ENCODE data around the gene SULT1A3.
"Not testable (repeated sequence)": the region's sequence is repeated elsewhere in the genome, so short reads cannot be mapped to it uniquely, and the experiment has no call there.

SULT1A3 gene

GRCh38 chr16:30199049-30199448 lies at the start of gene SULT1A3:
TSS of gene SULT1A3 (plus strand) at chr16:30199255. CDS start at chr16:30200729, 1,474 bp downstream.
- DNase-seq: not testable (repeated sequence)

- DNase-seq: no peak
Observed at GRCh38 chr16:30151091-30151490, 48.0 kb upstream of the SULT1A3 start.

GRCh38 chr16:30152517-30152916 lies 46.5 kb upstream of the SULT1A3 start:
- DNase-seq: no peak

GRCh38 chr16:30155188-30155587 lies 43.9 kb upstream of the SULT1A3 start:
- DNase-seq: no peak

DNA sequence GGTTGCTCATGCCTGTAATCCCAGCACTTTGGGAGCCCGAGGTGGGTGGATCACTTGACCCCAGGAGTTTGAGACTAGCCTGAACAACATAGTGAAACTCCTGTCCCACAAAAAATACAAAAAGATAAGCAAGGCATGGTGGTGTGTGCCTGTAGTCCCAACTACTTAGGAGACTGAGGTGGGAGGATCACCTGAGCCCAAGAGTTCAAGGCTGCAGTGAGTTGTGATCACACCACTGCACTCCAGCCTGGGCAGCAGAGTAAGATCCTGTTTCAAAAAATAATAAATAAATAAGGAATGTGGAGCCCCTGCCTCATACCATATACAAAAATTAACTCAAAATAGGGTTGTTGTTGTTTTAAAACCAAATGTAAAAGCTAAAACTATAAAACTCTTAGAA lies 41.8 kb upstream of the SULT1A3 start:
- DNase-seq: no peak

DNA sequence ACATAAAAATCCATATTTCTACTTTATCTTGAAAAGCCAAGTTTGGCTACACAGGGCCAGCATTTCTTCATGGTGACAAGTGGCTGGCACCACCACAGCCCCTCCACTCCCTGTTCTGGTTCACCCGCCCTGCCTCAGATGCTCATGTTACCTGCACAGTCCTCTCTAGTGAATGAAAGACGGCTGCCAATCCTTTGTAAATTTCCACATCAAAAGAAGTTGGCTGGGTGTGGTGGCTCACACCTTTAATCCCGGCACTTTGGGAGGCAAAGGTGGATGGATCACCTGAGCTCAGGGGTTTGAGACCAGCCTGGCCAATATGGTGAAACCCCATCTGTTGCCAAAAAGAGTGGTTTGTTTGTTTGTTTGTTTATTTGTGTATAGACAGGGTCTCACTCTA lies 35.5 kb upstream of the SULT1A3 start:
- no peak for DNase-seq

- no peak for DNase-seq
Observed at GRCh38 chr16:30166202-30166902, 32.7 kb upstream of the SULT1A3 start.

DNA sequence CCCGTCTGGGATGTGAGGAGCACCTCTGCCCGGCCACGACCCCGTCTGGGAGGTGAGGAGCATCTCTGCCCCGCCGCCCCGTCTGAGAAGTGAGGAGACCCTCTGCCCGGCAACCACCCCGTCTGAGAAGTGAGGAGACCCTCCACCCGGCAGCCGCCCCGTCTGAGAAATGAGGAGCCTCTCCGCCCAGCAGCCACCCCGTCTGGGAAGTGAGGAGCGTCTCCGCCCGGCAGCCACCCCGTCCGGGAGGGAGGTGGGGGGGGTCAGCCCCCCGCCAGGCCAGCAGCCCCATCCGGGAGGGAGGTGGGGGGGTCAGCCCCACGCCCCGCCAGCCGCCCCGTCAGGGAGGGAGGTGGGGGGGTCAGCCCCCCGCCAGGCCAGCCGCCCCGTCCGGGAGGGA lies 30.3 kb upstream of the SULT1A3 start:
- not testable (repeated sequence) for DNase-seq

- not testable (repeated sequence) for DNase-seq
Observed at GRCh38 chr16:30169416-30169815, 29.6 kb upstream of the SULT1A3 start.

- not testable (repeated sequence) for DNase-seq
Observed at GRCh38 chr16:30170145-30170544, 28.9 kb upstream of the SULT1A3 start.

DNA sequence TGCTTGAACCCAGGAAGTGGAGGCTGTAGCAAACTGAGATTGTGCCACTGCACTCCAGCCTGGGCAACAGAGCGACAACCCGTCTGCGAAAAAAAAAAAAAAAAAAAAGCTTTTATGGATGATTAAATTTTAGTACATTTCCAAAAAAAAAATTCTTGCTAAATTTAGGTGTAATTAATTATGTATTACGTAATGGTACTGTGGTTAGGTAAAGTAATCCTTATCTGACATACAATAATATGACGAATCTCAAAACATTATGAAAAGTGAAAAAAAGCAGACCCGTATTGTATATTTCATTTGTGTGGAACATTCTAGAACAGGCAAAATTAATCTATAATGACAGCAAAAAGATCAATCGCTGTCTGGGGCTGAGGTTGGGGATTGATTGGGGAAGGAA lies 26.0 kb upstream of the SULT1A3 start:
- no peak for DNase-seq

DNA sequence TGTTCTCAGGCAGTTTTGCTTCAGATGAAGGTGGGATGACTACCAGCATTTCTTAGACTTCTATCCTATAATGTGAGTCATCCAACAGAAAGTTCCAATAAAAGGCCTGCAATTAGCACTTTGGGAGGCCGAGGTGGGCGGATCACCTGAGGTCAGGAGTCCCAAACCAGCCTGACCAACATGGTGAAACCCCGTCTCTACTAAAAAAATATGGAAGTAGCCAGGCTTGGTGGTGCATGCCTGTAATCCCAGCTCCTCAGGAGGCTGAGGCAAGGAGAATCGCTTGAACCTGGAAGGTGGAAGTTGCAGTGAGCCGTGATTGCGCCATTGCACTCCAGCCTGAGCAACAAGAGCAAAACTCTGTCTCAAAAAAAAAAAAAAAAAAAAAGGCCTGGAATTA lies 22.2 kb upstream of the SULT1A3 start:
- DNase-seq: not testable (repeated sequence)

- no peak for DNase-seq
Observed at GRCh38 chr16:30179195-30179594, 19.9 kb upstream of the SULT1A3 start.

GRCh38 chr16:30179931-30180330 lies 19.1 kb upstream of the SULT1A3 start:
- no peak for DNase-seq

DNA sequence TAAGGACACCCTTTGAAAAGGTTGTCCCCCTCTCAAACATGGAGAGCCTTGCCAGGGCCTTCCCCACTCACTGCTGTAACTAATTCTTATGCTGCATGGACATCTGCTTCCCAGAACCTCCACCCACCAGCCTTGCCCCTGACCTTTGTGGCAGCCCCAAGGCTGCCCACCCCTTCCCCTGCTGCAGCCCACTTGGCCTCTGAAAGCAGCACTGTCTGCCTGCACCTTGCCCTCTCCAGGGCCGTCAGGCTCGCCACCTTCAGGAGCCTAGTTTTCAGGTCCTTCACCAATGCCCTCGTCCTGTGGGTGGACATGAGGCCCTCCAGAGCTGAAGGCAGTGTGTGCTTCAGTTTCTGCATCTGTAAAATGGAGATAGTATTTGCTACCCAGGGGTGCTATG lies 18.3 kb upstream of the SULT1A3 start:
- no peak for DNase-seq

GRCh38 chr16:30183233-30184095 lies 15.6 kb upstream of the SULT1A3 start, which contains the start of gene CORO1A:
TSS of gene CORO1A (plus strand) at chr16:30183602. CDS start at chr16:30185210, 1,608 bp downstream.
- DNase-seq: peak; percentile 64

GRCh38 chr16:30184096-30184890 lies 14.8 kb upstream of the SULT1A3 start:
- no peak for DNase-seq

DNA sequence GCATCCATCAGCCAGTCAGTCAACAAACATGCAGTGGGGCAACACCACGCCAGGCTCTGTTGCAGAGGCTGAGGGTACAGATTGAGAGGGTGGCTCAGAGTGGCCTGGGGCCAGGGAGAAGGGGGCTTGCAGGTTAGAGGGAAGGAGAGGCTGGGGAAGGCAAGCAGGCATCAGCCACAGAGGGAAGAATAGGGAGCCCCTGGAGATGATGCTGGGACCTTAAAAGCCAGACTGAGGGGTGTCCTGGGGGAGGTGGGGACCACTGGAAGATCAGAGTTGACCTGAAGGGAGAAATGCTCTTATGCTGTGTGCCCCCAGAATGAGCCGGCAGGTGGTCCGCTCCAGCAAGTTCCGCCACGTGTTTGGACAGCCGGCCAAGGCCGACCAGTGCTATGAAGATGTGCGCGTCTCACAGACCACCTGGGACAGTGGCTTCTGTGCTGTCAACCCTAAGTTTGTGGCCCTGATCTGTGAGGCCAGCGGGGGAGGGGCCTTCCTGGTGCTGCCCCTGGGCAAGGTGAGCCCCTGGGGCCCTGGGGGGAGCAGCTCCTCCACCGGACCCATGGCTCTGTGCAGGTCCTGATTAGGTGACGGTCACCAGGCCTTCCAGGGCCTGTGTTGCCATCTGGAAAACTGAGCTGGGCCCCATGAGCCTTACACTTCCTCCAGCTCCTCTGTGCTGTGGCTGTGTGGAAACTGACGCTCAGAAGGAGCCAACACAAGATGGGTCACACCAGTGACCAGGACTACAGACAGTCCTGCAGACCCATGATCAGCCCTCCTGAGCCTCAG lies 14.0 kb upstream of the SULT1A3 start:
- DNase-seq: no peak

DNA sequence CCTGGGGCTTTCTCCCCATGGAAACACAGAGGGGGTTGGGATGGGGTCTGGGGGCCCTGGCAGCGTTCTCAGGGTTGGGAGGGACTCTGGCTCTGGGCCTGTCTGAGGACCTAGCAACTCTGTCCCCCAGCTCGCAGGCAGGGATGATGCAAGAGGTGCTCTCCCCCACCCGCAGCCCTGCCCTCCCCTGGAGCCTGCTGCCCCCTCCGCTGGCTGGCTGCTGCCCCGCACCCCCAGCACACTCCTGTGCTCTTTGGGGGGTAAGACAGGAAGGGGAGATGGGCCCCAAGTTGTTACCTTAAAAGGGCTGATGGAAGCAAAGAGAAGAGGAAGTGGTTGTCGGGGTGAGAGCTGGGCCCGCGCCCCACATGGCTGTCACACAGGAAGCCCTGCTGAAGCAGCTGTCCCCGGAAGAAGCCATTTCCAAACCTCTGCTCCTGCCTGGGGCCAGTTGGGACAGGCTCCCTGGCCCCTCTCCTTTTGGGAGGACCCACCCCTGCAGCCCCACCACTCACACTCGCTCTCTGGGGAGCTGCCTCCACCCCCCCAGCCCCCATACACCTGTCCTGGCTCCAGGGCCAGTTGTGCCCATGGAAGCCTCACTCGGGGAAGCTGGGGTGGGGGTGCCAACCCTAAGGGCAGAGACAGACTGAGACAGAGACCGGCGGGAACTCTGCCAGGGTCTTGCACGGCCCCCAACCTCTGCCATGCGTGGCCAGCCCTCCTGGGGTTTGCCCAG lies 13.2 kb upstream of the SULT1A3 start:
- DNase-seq: no peak

DNA sequence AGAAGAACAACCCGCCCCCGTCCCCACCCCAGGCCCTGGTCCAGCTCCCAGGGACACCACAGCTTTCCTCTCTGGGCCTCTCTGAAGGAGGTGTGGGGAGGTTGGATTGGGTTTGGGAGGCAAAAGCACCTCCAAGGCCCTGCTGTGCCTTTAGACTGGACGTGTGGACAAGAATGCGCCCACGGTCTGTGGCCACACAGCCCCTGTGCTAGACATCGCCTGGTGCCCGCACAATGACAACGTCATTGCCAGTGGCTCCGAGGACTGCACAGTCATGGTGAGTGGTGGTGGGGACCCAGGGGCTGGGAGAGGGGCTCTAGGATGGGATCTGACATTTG lies 12.6 kb upstream of the SULT1A3 start:
- DNase-seq: no peak

DNA sequence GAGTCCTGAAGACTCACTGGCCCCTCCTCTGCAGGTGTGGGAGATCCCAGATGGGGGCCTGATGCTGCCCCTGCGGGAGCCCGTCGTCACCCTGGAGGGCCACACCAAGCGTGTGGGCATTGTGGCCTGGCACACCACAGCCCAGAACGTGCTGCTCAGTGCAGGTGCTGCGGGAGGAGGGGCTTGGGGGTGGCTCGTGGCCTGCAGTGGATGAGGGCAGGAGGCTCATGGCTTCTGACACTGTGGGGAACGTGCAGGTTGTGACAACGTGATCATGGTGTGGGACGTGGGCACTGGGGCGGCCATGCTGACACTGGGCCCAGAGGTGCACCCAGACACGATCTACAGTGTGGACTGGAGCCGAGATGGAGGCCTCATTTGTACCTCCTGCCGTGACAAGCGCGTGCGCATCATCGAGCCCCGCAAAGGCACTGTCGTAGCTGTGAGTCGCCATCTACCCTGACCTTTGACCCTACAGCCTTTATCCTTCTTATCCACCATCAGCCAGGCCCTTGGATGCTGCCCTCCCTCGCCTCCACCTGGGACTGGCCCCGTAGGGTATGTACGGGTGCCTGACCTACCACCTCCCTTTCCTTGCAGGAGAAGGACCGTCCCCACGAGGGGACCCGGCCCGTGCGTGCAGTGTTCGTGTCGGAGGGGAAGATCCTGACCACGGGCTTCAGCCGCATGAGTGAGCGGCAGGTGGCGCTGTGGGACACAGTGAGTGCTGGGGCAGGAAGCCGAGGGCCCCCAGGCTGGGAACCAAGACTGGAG lies 12.1 kb upstream of the SULT1A3 start:
- no peak for DNase-seq

Measured in NCI-H1694 (cell line).